H1 (cell line): ENCODE results near the gene HOXB9.

ENCODE experiments used
- POLR2A ChIP-seq, 2 experiments: IDR thresholded peaks; 1 replicate in 1 of 2; 2 replicates in 1 of 2; pipeline ENCODE4 v1.6.1; 2011; ENCODE audit warnings: low read depth in 2 of 2, low read length in 2 of 2, mild to moderate bottlenecking in 2 of 2; ENCODE audit errors: control extremely low read depth in 1 of 2
- TF ChIP-seq, protein P1 (sequence below), 3 experiments: IDR thresholded peaks; 1 replicate in 2 of 3; 2 replicates in 1 of 3; pipeline versions ENCODE4 v1.5.1 to v1.6.1; 2011; ENCODE audit warnings: low read length in 3 of 3, mild to moderate bottlenecking in 3 of 3, inconsistent platforms in 2 of 3, low read depth in 1 of 3, moderate library complexity in 1 of 3; ENCODE audit not compliant: insufficient read depth in 1 of 3; ENCODE audit errors: control extremely low read depth in 1 of 3

- TF ChIP-seq POLR2A (IDR thresholded peaks at IDR 0.05; ENCODE audit: control extremely low read depth in 1 of 2, low read depth in 2 of 2, low read length in 2 of 2), result no peak
- TF ChIP-seq, protein P1, sequence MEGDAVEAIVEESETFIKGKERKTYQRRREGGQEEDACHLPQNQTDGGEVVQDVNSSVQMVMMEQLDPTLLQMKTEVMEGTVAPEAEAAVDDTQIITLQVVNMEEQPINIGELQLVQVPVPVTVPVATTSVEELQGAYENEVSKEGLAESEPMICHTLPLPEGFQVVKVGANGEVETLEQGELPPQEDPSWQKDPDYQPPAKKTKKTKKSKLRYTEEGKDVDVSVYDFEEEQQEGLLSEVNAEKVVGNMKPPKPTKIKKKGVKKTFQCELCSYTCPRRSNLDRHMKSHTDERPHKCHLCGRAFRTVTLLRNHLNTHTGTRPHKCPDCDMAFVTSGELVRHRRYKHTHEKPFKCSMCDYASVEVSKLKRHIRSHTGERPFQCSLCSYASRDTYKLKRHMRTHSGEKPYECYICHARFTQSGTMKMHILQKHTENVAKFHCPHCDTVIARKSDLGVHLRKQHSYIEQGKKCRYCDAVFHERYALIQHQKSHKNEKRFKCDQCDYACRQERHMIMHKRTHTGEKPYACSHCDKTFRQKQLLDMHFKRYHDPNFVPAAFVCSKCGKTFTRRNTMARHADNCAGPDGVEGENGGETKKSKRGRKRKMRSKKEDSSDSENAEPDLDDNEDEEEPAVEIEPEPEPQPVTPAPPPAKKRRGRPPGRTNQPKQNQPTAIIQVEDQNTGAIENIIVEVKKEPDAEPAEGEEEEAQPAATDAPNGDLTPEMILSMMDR (IDR thresholded peaks at IDR 0.05; ENCODE audit: control extremely low read depth in 1 of 3, insufficient read depth in 1 of 3, low read depth in 1 of 3, low read length in 3 of 3), result no peak
These were observed 17.1 kb downstream of the HOXB9 start for GRCh38 chr17:48609033-48609432.
